ENCODE data around the gene ETV5. TPM values are rescaled to one million over a fixed set of nuclear protein-coding genes. Genes with fewer than 3 reads are reported as not detected.

The ETV5 gene
- total RNA-seq, 1 donor from 2014 or later = 54.1 TPM

DNA sequence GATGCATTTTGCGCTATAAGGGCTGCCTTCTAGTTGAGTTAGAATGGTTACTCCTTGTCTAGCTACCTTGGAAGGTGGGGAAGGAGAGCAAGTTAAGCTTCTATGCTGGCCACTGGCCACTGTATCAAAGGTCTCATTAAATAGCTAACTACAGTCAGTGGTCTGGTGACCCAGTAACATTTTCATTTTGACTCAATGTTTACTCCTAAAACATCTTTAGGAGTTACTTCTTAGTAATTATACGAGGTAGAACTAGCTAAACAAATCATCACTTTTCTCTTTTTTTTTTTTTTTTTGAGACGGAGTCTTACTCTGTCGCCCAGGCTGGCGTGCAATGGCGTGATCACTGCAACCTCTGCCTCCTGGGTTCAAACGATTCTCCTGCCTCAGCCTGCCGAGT, 26.7 kb downstream of the ETV5 start:
- H3K27ac Mint-ChIP-seq = no peak overlapping the region
- peaks cover 26% of the 10 kb centered on the region for H3K36me3 Mint-ChIP-seq (ENCODE audit: insufficient read depth)
- peaks cover 6% of the 10 kb centered on the region for H3K9me3 Mint-ChIP-seq (ENCODE audit: low read depth)
- no peak overlapping the region for H3K4me3 Mint-ChIP-seq (ENCODE audit: low read depth)
- peaks cover 7% of the 10 kb centered on the region for H3K4me1 Mint-ChIP-seq (ENCODE audit: low read depth)
- no peaks in the 10 kb centered on the region for H3K27me3 Mint-ChIP-seq
- DNase-seq (ENCODE audit: low spot score, unreplicated experiment) = no peak
- TF ChIP-seq, protein P1, sequence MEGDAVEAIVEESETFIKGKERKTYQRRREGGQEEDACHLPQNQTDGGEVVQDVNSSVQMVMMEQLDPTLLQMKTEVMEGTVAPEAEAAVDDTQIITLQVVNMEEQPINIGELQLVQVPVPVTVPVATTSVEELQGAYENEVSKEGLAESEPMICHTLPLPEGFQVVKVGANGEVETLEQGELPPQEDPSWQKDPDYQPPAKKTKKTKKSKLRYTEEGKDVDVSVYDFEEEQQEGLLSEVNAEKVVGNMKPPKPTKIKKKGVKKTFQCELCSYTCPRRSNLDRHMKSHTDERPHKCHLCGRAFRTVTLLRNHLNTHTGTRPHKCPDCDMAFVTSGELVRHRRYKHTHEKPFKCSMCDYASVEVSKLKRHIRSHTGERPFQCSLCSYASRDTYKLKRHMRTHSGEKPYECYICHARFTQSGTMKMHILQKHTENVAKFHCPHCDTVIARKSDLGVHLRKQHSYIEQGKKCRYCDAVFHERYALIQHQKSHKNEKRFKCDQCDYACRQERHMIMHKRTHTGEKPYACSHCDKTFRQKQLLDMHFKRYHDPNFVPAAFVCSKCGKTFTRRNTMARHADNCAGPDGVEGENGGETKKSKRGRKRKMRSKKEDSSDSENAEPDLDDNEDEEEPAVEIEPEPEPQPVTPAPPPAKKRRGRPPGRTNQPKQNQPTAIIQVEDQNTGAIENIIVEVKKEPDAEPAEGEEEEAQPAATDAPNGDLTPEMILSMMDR (IDR thresholded peaks at IDR 0.05; ENCODE audit: unreplicated experiment) = no peak

DNA sequence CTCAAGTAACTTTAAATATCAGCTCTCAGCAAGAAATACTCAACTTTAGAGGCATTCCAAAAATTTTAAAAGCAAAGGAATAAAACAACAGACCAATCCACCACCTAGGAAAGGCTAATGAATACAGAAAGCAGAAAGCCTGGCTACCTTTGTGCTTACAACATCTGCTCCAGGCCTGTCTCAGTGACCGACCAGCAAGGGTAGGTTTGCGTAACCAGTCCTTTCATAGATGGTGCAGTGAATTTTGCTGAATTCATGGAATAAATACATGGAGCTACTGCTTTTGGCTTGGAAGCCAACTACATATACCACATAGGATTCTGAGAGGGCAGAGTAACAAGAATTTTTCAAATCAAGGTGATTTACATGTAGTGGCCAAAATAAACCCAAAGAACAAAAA, 27.2 kb downstream of the ETV5 start:
- Mint-ChIP-seq H3K4me3 (ENCODE audit: low read depth) (no peak overlapping the region), H3K36me3 (ENCODE audit: insufficient read depth) (peaks cover 21% of the 10 kb centered on the region), H3K27ac (no peak overlapping the region), H3K27me3 (no peaks in the 10 kb centered on the region), H3K9me3 (ENCODE audit: low read depth) (peaks cover 6% of the 10 kb centered on the region), H3K4me1 (ENCODE audit: low read depth) (peaks cover 7% of the 10 kb centered on the region)
- DNase-seq (ENCODE audit: low spot score, unreplicated experiment) = no peak
- TF ChIP-seq, protein P1 (IDR thresholded peaks at IDR 0.05; ENCODE audit: unreplicated experiment) = no peak

DNA sequence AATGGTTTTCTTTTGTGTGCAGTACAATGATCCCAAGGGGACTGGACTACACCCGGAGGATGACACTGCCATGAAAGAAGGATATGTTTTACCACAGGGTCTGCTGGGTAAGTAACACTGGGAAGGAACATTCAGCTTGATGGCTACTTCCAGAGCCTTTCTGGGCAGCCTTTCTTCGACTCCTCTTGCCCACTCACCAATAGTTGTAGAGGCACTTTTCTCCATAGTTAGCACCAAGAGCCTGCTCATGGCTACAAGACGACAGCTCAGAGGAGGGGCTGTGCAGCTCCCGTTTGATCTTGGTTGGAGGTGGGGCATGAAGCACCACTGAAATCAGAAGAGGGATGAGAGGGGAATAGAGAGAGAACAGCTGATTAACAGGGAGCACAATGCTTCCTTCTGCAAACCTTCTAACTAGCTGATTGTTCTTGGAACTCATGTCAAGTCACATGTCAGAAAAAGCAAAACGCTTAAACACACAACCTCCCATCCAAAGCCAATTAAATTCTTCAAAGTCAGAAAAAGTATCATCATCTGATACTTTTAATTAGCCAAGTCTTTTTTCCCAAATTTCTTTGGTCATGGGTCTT, 27.9 kb downstream of the ETV5 start:
- peaks cover 21% of the 10 kb centered on the region for H3K36me3 Mint-ChIP-seq (ENCODE audit: insufficient read depth)
- peaks cover 7% of the 10 kb centered on the region for H3K4me1 Mint-ChIP-seq (ENCODE audit: low read depth)
- TF ChIP-seq, protein P1 (IDR thresholded peaks at IDR 0.05; ENCODE audit: unreplicated experiment) = no peak
- H3K27me3 Mint-ChIP-seq = no peaks in the 10 kb centered on the region
- H3K9me3 Mint-ChIP-seq (ENCODE audit: low read depth) = no peaks in the 10 kb centered on the region
- no peak overlapping the region for H3K27ac Mint-ChIP-seq
- no peak overlapping the region for H3K4me3 Mint-ChIP-seq (ENCODE audit: low read depth)
- no peak for DNase-seq (ENCODE audit: low spot score, unreplicated experiment)

DNA sequence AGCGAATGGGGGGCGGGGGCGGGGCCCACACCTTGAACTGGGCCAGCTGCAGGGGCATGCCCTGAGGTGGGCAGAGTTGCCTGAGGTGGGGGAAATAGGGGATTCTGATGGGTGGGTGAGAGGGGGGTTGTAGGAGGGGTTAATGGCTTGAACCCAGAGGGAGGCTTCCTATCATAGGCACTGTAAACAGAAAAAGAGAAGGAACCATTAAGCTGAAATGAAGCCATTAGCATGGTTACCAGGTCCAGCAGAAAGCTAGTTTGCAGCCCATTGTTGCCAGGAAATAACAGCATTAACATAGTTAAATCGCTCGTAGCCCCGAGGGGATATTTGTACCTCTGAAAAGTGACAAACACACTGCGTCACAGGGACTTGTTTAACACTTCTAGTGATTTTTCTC, 29.0 kb downstream of the ETV5 start:
- no peaks in the 10 kb centered on the region for H3K27me3 Mint-ChIP-seq
- no peak for DNase-seq (ENCODE audit: low spot score, unreplicated experiment)
- H3K4me1 Mint-ChIP-seq (ENCODE audit: low read depth) = peaks cover 7% of the 10 kb centered on the region
- peaks cover 28% of the 10 kb centered on the region for H3K36me3 Mint-ChIP-seq (ENCODE audit: insufficient read depth)
- H3K27ac Mint-ChIP-seq = no peak overlapping the region
- TF ChIP-seq, protein P1 (IDR thresholded peaks at IDR 0.05; ENCODE audit: unreplicated experiment) = no peak
- no peak overlapping the region for H3K4me3 Mint-ChIP-seq (ENCODE audit: low read depth)
- H3K9me3 Mint-ChIP-seq (ENCODE audit: low read depth) = peaks cover 3% of the 10 kb centered on the region

DNA sequence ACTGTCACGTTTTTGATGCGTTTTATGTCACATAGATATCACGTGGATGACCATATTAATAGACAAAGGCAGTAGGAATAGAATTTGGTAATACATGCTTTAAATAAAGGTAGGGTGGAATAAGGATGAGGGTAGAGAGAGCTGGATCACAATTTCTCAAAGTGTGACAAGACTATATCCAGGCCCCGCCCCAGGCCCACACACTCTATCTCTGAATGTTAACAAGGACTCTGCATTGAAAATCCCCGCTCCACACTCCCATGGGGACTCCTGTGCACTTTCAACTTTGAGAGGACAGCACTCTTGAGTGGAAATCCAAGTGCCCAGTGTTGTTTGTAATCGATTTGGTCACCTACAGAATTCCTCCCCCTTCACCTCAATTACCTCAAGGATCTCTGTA, 31.4 kb downstream of the ETV5 start:
- H3K27me3 Mint-ChIP-seq = no peaks in the 10 kb centered on the region
- TF ChIP-seq, protein P1 (IDR thresholded peaks at IDR 0.05; ENCODE audit: unreplicated experiment) = no peak
- H3K4me1 Mint-ChIP-seq (ENCODE audit: low read depth) = peaks cover 5% of the 10 kb centered on the region
- H3K36me3 Mint-ChIP-seq (ENCODE audit: insufficient read depth) = peaks cover 34% of the 10 kb centered on the region
- DNase-seq (ENCODE audit: low spot score, unreplicated experiment) = no peak
- H3K4me3 Mint-ChIP-seq (ENCODE audit: low read depth) = no peak overlapping the region
- H3K9me3 Mint-ChIP-seq (ENCODE audit: low read depth) = peaks cover 4% of the 10 kb centered on the region
- no peak overlapping the region for H3K27ac Mint-ChIP-seq
